HG02623 (cell line): ENCODE data around the gene SLC48A1.

Source experiments
- ATAC-seq: cut with Tn5 transposase; IDR thresholded peaks from one replicate; pipeline ENCODE4 v1.9.1; 2021; ENCODE audit warnings: moderate library complexity; ENCODE audit not compliant: unreplicated experiment

SLC48A1 gene

DNA sequence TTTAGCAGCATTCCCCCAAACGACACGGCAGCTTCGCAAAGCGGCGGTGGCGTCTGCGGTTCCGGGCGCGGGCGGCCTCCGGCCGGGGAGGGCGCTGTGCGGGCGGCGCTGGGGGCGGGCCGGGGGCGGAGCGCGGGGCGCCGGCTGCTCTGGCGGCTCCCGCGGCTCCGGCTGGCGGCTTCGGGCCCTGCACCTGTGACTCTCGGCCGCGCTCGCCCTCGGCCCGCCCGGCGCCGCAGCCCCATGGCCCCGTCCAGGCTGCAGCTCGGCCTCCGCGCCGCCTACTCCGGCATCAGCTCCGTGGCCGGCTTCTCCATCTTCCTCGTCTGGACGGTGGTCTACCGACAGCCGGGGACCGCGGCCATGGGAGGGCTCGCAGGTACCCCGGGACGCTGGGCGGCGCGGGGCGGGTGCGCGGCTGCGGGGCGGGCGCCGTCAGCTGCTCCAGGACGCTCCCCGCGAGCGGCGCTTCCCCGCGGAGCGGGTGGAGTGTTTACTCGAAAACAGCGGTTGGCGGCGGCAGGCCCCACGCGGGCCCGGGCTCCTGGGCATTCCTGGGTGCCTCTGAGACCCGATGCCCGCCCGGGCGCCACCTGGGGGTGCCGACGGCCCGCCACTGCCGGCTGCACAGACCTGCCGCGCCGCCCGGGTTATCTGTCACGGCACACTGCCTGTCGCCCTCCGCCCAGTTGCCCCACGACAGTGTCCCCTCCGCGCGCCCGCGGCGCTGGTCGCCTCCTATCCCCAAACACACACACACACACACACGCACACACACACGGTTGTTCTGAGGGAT, at the start of gene SLC48A1:
SLC48A1 (plus strand) TSS at position 177 of the 796 bp plus-strand sequence; CDS start at position 244, 67 bp downstream.
- peak; percentile 74 for ATAC-seq

DNA sequence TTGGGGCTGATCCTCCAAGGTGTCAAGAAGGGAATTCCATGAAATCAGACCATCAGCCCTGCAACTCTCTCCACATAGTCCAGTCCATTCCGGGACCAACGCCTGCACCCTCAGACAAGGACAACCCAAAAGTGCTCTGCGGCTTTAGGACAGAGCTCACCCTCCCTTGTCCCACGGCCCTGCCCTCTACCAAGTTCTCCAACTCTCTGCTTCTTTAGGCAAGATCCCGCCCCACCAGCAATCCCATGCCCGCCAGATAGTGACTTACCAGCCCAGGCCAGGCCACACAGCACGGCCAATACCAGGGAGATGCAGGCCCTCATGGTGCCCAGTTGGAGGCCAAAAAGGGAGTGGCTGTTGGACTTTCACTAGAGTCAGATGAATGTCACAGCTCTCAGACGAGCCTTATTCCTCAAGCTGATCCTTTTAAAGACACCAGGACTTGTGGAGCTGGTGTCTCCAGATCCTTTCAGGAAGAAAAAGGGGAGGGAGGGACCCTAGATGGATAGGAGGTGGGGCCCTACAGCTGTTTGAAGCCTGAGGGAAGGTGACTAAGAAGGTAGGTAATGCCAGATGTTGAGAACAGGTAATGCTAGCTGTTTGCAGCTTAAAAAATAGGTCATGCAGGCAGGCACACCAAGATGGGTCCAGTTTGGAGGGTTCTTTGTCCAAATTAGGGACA, 47.8 kb upstream of the SLC48A1 start, which contains the start of gene ENDOU:
ENDOU (minus strand) TSS at position 400 of the 682 bp plus-strand sequence; CDS start at position 323, 77 bp downstream.
- no peak for ATAC-seq

DNA sequence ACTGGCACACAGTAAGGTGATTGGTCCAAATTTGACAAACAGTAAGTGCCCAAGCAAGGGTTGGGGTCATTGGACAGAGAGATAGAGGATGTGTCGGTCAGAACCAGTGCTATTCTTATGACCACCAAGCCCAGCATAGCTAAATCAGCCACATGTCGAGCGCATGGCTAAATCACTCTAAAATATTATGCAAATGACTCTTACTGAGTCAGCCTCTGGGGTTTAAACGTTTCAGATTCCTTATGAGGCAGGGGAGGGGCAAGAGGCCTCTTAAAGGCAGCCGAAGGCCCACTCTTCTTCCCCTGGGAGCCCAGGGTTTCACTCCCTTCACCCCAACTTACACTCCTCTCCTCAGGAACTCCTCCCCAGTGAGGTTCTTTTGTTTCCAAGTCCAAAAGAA, 47.1 kb upstream of the SLC48A1 start:
- peak; percentile 84 for ATAC-seq

DNA sequence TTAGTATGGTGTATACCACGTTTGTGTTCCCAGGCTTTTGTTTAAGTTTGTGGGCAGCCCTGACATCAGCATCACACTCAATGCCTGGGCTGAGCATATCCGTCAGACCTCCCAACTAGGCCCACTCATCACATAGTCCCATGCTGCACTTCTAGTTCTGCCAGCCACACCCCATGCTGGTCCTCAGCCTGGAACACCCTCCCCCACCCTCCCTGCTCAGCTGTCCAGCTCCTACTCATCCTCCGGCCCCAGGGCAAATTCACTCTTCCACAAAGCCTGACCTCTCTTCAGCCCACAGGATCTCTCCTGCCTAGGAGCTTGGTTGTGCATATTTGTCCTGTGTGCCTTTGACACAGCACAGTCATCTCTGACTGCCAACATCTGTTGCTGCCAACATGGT, 43.8 kb upstream of the SLC48A1 start:
- ATAC-seq: no peak

DNA sequence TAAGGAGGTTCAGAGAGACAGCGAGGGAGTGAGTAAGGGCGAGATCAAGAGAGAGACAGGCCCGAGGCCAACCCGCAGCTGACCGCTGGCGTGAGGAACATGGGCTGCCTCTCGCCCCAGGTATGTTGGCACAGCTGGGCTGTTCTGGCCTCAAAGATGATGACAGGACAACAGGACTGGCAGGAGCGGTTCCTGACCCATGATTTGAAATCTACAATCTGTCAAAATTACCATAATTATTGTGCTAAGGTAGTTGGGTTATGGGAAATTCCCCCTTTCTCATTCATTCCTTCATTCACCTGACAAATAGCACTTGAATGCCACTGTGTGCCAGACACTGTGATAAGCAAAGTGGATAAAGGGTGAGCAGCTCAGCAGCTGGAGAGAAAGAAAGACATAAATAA, 42.7 kb upstream of the SLC48A1 start:
- ATAC-seq: no peak

DNA sequence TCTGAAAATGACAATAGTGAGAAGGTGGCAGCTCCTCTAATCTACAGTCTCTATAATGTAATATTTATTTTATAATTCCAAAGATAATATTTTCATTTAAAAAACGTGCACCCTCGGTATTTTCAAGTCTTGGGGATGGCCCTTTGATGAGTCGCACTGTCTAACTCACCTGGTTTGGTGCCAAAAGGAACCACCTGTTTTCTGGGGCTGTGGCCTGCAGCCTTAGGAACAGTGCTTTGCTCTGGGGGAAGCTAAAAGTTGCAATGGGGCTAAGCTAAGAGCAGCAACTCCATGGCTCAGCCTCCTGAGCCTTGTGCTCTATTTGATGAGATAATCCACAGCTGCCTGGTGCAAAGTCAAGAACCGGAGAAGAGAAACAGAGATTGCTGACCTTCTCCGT, 41.3 kb upstream of the SLC48A1 start:
- no peak for ATAC-seq

DNA sequence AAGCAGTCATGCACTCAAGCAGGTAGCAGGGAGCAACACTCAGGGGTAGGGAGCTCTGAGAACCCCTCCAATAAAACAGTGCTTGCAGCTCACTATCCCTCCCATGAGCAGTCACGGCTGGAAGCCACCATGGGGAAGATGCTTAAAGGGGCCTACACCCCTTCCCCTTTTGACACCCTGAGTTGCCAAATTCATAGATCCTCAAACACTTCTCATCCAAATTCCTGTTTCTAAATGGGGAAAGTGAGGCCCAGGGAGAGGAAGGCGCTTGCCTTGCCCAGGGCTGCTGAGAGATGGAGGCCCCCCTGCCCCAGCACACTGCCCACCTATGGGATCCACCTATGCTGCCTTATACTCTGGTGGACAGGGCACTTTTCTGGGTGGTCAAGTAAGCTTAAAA, 40.5 kb upstream of the SLC48A1 start:
- no peak for ATAC-seq

DNA sequence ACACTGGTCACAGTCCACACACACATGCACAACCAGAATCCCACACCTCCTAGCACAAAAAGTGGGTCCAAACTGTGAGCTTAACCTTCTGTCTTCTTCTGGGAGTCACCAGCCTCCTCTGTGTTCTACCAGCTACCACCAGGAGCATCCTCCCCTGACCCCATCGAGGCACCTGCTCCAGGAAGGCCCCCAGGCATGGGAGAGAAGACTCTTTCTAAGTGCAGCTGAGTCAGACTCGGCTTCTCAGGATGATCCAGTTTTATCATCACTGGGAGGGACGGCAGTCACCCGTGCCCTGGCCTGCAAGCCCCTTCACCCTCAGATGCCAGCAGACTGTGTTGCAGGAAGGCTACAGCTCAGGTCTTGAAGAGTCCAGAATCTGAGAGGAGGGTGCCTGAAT, 39.9 kb upstream of the SLC48A1 start:
- ATAC-seq: no peak

DNA sequence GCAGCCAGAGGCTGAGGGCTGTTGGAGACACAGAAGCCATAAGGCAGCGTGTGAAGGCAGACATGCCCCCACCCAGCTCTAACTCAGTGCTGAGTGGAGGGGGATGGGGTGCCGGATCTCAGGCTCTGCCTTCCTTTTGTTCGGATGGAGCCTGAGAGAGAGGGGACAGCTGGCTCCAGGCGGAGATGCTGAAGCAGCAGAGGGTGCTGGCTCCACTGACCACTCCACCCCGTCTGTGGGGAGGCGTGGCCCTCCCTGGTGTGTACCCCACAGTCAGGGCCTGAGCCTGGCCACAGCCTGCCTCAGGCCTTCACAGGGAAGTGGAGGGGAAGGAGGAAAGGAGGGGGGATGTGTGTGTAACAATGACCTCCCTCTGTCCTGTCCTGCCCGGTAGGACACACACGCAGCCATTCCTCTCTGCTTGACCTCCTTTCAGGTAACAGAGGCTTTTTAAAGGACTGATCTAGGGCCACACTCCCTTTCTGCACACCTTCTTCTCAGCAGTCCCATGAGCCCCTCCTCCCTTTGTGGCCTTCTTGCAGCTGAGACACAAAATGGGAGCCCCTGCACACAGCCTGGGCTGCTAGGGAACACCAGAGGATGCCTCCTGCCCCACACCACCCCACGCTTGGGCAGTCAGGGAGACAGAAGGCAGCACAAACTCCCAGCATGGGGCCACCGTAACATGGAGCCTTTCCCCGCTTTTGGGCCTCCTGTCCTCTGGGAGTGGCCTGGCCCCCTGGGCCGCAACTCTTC, 38.1 kb upstream of the SLC48A1 start:
- no peak for ATAC-seq

DNA sequence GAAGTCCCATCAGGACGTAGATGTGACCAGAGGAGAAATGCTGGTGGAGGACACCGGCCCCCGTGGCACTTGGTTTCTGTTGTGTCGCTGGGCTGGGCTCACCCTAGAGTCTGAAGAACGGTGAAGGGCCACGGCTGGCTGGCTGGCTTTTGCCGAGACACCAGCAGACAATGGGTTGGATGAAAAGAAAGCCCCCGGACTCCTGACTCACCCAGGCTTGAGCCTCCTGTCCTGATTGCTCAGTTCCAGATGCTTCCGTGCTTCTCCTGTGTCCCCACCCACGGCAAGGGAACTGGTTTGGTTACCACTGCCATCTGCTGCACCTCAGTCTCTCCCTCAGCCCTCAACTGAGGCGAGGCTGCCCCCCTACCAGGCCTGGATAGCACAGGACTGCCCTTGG, 37.4 kb upstream of the SLC48A1 start:
- no peak for ATAC-seq

DNA sequence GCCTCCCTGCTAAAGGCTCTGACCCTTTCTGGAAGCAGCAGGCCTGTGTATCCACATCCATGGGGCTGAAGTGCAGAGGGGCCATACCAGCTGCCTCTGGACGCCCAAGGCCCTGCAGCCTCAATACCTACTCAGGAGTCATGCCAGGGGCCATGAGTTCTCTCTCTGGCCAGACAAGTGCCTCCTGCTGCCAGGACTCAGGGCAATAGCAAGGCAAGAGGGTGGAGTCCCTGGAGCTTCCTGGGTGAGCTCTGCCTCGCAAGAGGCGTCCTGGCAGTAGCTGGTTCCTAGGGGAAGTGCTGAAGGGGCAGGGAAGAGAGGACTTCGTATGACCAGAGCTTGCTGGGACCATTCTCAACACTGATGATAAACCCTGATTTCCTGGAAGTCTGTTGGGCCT, 36.8 kb upstream of the SLC48A1 start:
- ATAC-seq: no peak

DNA sequence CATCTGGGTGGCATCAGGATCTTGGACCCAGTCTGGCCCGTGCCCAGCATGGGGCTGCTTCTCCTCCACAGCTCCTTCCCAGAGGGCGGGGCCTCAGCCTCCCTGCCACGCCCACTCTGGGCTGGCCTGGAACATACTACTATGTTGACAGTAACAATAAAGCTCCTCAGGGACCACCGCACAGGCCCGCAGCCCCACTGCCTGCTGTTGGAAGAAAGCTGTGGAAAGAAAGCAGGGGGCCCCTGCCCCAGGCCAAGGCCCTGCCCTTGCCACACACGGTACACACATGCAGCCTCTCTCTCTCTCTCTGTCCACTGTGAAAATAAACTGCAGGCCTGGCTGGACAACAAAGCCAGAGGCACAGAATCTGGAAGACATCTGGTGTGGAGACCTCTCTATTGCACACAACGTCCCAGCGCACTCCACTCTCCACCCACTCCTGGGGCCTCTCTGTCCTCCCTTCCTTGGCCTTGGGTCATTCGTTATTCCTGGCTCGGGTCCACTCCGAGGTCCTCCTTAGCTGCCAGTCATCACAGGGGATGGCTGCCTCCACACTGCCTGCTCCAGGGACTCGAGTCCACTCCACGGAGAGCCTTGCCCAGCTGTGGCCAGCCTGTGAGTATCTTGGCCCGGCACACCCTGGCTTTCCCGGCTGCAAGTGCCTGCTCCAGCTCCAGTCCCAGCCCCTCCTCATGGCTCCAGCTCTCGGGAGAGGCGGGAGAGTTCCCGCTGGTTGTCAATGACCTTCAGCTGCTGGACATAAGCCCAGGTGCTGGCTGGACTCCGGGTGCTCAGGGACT, 36.0 kb upstream of the SLC48A1 start:
- no peak for ATAC-seq

DNA sequence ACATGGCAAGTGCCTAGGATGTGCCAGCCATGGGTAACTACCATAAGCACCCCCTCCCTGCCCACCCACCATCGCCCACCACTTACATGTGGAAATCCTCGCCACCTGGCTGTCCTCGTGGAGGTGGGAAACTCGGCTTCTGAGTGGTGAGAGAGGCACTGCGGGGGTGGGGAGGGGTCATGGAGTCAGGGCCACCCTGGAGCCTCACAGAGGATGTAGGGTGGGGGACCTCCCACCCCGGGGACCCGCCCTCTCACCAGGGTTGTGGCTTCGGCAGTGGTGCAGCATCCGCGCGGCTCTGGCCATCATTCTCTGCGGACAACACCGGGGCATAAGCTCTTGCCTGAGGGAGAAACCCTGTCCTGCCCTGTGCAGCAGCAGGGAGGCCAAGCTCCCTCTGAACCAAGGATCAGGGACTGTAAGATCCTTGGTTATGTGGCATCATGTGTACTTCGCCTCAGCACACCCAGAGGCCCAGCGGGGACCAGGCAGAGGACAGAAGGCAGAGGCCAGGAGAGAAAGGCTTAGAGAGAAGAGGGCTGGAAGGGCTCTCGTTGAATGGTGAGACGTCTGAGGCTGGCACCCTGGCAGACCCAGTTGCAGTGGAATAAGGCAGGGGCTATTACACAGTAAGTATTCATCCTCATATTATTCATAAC, 35.0 kb upstream of the SLC48A1 start:
- no peak for ATAC-seq

DNA sequence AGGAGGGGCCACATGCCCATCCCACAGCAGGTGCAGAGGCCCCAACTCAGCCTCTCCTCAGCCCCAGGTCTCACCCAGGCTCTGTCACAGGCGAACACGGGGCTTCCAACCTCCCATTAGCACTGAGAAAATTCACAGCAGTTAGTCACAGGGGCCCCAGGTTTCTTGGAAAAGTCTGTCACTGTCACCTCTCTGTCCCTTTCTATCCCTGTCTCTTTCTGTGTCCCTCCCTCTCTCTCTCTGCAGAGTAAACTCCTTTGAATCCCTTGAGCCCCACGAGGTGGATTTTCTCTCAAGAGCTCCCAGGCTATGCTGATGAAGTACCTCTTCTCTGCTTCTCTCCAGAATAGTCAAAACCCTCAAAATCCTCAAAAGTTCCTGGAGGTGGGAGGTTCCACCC, 33.7 kb upstream of the SLC48A1 start:
- no peak for ATAC-seq

DNA sequence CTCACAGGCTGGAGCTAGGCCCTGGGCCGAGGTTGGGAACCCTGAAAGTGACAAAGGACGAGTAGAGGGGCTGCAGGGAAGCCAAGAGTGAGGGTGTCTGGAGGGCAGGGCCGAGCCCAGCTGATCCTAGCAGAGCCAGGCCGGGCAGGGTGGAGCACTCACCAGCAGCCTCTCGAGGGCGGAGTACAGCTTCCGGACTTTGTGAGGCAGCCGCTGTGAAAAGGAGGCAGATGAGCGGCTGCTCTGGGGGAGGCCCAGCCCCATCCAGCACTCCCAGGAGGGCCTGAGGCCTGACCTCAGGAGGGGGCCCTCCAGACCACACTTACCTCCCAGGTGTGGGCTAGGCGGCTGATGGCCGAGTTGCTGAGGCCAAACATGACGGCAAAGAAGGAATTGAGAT, 33.1 kb upstream of the SLC48A1 start:
- ATAC-seq: peak; percentile 54

DNA sequence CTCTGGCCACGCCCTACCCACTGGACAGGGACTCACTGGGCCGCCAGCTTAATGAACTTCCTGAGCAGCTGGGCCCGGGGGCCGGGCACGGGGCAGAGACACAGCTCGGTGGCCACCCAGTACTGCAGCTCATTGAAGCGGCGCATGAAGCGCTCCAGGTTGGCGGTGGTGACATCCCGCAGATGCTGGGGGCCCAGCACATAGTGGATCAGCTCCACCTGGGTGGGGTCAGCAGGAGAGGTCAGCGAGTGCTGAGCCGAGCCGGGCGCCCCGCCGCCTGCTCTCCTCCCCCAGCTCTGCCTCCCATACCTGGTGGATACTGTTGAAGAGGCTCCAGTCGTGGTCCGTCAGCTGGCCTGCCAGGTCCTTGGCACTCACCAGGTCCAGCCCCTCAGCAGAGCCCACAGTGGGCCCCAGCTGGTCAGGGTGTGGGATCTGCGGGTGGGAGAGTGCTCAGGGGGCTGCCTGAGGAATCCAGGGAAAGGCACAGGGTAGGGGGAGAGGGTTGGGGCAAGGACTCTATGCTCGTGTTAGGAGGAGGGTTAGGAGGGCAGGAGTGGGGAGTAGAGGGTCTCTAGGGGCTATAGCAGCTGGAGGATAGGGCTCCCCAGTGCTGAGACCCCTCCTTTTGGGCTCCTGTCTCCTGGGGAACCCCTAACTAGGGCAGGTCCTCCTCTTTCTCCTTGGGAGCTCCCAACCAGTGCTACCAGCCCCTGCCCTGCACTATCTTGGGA, 32.3 kb upstream of the SLC48A1 start:
- no peak for ATAC-seq

DNA sequence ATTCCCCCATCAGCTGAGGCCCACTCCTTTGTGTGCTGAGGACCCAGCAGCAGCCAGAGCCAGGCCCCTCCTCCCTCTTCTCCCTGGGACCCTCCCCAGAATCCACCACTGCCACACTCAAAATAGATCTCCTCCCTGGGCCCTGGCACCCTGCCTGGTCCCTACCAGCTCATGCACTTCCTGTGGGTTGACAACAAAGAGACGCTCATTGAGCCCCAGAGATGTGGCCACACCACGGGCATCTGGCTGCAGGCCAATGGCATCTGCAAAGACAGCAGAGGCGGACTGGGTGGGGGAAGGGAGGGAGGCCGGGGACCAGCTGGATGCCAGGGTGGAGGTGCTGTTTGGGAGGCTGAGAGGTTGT, 31.7 kb upstream of the SLC48A1 start:
- no peak for ATAC-seq

DNA sequence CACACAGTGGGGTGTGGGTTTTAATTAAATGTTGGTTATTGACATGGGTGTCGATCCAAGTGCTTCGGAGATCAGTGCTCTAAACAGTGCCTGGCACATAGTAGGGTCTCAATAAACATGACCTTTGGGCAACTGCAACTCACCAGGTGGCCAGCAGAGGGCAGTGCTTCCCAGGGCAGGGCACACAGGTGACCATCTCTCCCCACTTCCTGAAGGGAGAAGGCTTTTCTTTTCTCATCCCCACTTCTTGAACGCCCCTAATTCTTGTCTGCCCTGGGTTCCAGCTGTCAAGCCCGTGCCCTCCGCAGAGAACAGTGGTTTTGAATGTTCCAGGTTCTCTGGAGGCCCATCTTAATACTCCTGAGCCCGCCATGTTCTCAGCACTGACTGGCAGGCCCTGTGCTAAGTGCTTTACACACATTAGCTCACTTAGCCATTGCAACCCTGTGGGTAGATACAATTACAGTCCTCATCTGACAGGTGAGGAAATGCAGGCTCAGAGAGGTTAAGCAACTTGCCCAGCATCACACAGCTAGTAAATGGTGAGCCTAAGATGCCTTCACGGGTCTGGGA, 30.7 kb upstream of the SLC48A1 start:
- no peak for ATAC-seq

DNA sequence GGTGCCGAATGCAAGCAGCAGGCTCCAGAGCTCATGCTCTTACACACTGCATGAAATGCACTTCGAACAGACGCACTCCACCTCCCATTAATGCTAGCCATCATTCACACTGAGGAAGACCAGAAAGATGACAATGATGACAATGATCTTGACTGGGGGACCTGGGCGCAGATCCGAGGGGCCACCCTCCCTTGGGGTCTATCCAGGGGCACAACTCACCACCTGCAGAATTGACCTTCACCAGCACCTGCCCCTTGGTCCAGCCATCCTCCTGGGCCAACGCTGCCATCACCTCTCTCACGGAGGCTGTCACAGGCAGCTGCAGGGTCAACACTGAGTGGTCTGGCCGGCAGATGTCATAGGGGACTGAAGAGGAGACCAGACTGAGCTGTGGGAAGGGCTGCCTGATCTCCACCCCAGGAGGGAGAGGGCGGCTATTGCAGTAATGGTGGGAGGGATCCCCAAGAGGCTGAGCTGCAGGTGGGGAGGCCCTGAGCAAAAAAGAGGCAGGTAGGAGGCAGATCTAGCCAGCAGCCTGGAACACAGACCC, 29.7 kb upstream of the SLC48A1 start:
- no peak for ATAC-seq
